IPS DF 4.7 (cell line): ENCODE data around the gene NTMT2.
"Not testable (repeated sequence)": the region's sequence is repeated elsewhere in the genome, so short reads cannot be mapped to it uniquely, and the experiment has no call there.

ENCODE experiments used
- DNase-seq: peaks from one replicate; pipeline ENCODE4 v3.0.0-alpha.2; 2013; ENCODE audit warnings: low spot score; ENCODE audit errors: extremely low read depth

Gene NTMT2

GRCh38 chr1:170156594-170156993 lies 10.8 kb downstream of the NTMT2 start:
- DNase-seq: no peak

DNA sequence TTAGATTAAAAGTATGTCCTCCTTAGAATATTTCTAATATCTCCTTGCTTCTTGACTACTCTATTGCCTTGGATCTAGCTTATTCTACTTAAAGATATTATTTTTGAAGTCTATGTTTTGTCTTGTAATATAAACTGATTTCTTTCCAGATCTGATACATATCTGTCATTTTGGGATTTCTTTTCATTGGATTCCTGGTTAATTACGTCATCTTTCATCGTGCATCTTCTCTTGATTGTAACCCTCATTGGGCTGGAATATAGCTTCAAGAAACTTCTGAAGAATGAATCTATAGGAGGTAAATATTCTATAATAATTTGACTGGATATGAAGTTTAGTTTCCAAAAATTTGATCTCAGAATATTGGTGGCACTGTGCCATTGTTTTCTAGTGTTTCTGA lies 12.1 kb downstream of the NTMT2 start:
- DNase-seq: no peak

DNA sequence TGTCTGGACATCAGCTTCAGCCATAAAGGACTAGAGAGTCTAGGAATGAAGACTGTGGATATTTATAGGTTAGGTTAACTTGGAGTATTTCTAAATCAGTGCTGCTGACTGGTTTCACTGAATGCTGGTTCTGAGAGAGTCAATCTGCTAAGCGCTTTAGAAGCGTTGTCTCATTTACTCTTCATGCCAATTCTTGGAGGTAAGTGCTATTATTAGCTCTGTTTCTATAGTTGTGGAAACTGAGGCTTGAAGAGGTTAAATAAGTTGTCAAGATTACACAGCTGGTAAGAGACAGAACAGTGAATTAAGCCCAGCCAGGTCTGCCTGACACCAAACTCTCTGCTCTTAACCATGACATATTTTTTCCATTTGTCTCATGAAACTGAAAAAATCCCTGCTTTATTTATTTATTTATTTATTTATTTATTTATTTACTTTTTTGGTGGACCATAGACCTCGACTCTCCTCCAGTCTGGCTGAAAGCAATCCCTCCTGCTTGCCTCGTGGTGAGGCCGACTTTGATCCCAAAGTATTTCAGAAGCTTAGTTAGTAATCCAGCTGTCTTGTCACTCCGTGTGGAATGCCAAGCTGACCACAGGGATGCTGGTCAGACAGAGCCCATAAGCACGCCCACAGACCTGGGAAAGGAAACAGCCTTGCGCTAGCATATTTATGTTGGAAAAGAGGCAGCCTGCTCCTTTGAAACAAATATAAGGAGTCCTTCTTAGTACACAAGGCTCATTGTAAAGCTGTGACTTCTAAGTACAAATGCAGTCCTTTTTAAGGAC lies 16.9 kb downstream of the NTMT2 start:
- no peak for DNase-seq

GRCh38 chr1:170164103-170164763 lies 18.5 kb downstream of the NTMT2 start:
- no peak for DNase-seq

- no peak for DNase-seq
Observed at GRCh38 chr1:170166518-170167180, 20.9 kb downstream of the NTMT2 start.

DNA sequence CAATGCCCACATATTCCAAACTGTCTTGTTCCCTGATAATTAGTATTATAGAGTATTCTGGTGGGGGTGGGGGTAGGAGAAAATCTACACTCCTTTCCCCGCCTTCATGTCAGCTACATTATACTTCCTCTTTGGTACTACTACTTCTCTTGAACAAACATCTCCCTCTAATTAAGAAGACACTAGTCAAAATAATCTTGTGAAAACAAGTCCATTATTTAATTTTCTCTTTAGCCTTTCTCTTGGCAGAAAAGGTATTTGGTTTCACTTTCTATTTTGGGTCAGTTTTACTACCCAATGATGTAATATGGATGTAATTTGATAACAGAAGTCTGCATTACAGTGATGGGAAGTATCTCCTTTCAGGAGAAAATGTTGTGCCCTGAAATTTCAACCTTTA lies 22.5 kb downstream of the NTMT2 start:
- DNase-seq: no peak

DNA sequence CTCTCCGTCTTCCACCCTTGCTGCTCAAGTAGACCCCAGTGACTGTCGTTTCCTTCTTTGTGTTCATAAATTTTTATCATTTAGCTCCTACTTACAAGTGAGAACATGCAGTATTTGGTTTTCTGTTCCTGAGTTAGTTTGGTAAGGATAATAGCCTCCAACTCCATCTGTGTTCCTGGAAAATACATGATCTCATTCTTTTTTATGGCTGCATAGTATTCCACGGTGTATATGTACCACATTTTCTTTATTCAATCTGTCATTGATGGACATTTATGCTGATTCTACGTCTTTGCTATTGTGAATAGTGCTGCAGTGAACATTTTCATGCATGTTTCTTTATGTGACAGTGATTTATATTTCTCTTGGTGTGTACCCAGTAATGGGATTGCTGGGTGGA lies 24.8 kb downstream of the NTMT2 start:
- DNase-seq: not testable (repeated sequence)

DNA sequence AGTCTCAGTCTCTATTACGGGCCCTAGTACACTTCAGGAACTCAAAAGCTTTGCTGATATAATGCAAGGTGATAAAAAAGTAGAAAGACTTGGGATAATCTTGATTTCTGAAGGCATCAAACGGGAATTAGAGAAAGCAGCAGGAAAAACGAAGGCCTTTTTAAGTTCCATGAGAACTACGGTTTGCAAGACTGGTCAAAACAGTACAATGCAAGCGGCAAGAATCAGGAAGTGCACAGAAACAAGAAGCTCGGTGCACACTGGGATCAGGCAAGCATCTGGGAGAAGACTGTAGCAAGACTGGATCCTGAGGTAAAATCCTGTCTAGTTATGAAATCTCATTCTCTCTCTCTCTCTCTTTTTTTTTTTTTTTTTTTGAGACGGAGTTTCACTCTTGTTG lies 28.6 kb downstream of the NTMT2 start:
- no peak for DNase-seq

- DNase-seq: no peak
Observed at GRCh38 chr1:170175041-170175440, 29.3 kb downstream of the NTMT2 start.

DNA sequence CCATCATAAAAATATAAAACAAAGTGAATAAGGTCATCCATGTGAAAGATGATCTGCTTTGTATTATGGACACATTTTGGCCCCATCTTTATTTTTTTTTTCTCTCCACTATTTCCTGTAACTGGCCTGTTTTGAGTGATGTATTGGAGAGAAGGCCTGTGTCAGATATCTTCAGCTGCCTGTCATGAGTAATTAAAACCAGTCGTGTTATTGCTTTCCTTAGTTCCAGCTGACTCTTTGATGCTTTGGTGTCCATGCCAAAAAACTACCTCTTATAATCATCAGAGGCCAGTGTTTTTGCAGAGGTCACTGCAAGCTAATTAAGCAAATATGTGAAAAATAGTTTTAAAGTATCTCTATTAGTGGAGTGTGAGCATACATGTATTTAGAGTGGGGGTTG lies 29.7 kb downstream of the NTMT2 start:
- DNase-seq: no peak

DNA sequence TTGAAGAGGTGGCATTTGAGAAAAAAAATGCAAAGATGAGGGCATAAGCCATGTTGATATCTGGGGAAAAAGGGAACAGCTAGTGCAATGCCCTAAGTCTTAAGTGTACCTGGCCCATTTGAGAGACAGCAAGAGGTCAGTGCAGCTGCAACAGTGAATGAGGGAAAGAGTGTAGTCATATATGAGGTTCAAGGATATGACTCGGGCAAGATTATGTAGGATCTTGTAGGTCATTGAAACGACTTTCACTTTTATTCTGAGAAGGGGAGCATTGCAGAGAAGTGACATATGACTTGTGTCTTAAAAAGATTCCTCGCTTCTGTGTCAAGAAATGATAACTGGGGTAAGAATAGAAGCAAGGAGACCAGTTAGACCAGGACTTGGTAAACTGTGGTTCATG lies 31.0 kb downstream of the NTMT2 start:
- no peak for DNase-seq

- no peak for DNase-seq
Observed at GRCh38 chr1:170182442-170182841, 36.7 kb downstream of the NTMT2 start.

DNA sequence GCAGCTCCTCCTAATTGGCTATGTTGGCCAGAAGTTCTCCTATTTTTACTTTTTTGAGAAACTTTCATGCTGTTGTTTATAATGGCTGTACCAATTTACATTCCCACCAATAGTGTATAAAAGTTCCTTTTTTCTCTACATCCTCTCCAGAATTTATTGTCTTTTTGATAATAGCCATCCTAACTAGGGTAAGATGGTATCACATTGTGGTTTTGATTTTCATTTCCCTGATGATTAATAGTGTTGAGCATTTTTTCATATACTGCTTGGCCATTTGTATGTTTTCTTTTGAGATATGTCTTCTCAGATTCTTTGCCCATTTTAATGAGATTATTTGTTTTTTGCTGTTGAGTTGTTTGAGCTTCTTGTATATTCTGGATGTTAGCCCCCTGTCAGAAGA lies 46.8 kb downstream of the NTMT2 start:
- no peak for DNase-seq

DNA sequence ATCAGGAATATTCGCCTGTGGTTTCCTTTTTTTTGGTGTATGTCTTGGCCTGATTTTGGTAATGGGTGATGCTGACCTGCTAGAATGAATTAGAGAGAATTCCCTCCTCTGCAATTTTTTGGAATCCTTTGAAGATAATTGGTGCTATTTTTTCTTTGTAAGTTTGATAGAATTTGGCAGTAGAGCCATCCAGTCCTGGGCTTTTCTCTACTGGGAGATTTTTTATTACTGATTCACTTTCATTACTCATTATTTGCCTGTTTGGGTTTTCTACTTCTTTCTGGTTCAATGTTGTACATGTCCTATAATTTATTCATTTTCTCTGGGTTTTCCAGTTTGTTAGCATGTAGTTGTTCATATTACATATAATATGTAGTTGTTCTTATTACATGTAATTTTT lies 48.7 kb downstream of the NTMT2 start:
- no peak for DNase-seq

- no peak for DNase-seq
Observed at GRCh38 chr1:170196490-170197236, 50.9 kb downstream of the NTMT2 start.

DNA sequence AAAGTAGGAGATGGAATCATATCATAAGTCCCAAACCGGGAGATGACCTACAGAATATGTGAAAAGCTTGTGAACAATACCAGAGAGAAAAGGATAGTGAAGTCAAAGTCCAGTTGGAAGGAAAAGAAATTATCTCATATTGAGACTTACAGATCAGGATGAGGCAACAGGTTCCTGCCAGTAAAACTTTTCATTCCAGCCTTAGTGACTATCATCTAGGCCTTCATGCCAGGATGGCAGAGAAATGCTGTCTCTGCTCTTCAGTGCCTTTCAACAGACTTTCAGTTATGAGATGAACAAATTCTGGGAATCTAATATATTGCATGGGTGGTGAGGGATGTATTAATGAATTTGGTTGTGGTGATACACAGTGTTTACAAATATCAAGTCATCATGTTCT lies 52.3 kb downstream of the NTMT2 start:
- DNase-seq: no peak

DNA sequence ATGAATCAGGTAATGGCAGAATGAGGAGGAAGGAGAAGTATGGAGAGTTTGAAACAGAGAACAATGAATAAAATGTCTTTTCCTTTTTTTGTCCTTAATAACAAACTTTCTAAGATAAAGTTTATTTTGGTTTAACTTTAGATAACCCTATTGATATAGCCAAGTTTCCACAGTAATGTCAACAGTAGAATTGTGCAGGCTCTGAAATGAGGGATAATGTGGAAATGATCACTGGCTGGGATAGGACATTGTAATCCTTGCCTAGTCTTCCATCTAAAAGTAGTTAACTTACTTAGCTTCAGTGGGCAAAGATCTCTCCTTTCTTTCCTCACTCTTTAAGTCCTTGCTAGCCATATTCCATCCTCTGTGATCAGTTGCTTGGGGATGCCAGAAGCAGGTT lies 52.8 kb downstream of the NTMT2 start:
- DNase-seq: no peak

DNA sequence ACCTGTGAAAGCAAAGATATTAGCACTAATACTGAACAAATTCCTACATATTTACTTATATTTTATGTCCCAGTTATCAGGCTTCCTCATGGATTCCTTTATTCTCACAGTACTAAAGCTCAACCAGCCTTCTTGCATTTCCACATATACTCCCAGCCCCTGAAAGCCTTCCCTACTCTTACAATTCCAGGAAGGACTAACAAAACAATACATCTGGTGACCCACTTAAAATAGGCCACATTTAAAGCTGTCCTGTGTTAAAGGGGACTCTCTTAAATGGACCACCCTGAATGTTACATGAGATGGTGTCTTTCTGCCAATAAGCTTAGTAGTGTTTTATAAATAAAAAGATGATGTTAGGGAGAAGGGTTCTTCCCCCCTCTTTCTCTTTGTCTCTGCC lies 54.4 kb downstream of the NTMT2 start:
- no peak for DNase-seq

GRCh38 chr1:170200621-170201397 lies 55.0 kb downstream of the NTMT2 start:
- no peak for DNase-seq

DNA sequence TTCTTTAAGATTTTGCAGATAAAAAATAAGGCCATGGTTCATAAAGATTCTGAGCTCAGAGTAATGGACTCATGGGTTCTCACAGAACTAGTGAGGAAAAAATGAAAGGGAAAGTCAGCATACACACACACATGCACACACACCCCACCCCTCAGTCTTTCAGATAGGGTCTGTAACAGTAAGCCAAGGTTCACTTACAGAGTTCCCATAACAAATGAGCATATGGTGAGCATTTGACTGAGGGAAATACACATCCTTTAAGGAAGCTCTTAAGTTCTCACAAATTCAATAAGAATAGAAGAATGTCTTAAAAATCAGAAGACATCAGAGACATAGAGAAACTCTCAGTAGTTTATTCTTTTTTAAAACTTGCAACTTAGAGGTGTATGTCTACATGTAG lies 57.9 kb downstream of the NTMT2 start:
- DNase-seq: no peak

- DNase-seq: no peak
Observed at GRCh38 chr1:170204121-170204520, 58.4 kb downstream of the NTMT2 start.
